ENCODE measurements around the gene EI24. TPM values are rescaled to one million over a fixed set of nuclear protein-coding genes. Genes with fewer than 3 reads are reported as not detected.

EI24 gene
- total and polyA plus RNA-seq, 2 donors (not counting 1 experiment from before 2014, with no cell fraction given), result 12.9 to 21.9 TPM

GRCh38 chr11:125559888-125560287 lies 9.4 kb upstream of the EI24 start:
- Mint-ChIP-seq H3K27ac (no peak overlapping the region), H3K27me3 (no peaks in the 10 kb centered on the region), H3K4me3 (no peak overlapping the region), H3K9me3 (ENCODE audit: insufficient read depth) (peaks cover 5% of the 10 kb centered on the region), H3K4me1 (no peaks in the 10 kb centered on the region)
- H3K79me2 ChIP-seq (ENCODE audit: control insufficient read depth, insufficient read depth, low read length), result no peaks in the 10 kb centered on the region
- H3K4me1 ChIP-seq (ENCODE audit: control insufficient read depth in 2 of 2, insufficient read depth in 2 of 2, low read length in 2 of 2), result no peaks in the 10 kb centered on the region
- ATAC-seq (ENCODE audit: low read depth) (no peak), DNase-seq (no peak)
- ChIA-PET CTCF (no interaction called here), POLR2A (no interaction called here)
- H3K27me3 ChIP-seq (replicated peaks in 1 of 4; ENCODE audit: control extremely low read depth in 1 of 4, control insufficient read depth in 3 of 4, insufficient read depth in 4 of 4, low read length in 3 of 4), result no peaks in the 10 kb centered on the region
- H3K4me3 ChIP-seq (ENCODE audit: control extremely low read depth in 1 of 5, extremely low read depth in 1 of 5, insufficient read depth in 1 of 5, low read depth in 2 of 5, low read length in 4 of 5), result no peak overlapping the region
- H2AFZ ChIP-seq (ENCODE audit: insufficient read depth, low read depth, low read length, poor library complexity, severe bottlenecking), result no peak overlapping the region
- H3K36me3 ChIP-seq (replicated peaks in 1 of 2; ENCODE audit: control extremely low read depth in 1 of 2, control insufficient read depth in 1 of 2, extremely low read depth in 1 of 2, insufficient read depth in 2 of 2, low read length in 1 of 2), result no peaks in the 10 kb centered on the region
- peaks cover 2 to 6% (median 2%) of the 10 kb centered on the region in 3 donors for H3K9me3 ChIP-seq (ENCODE audit: control extremely low read depth in 1 of 3, control insufficient read depth in 2 of 3, insufficient read depth in 1 of 3, low read length in 2 of 3)
- H3K27ac ChIP-seq (ENCODE audit: low read length in 2 of 2), result no peak overlapping the region
- WGBS (ENCODE audit: insufficient coverage), result no CpG with 5 or more reads among the region's 3 CpGs
- intact Hi-C loops (cut with micrococcal nuclease), result loop anchor here (10.0 kb wide), 1 partner anchor 485 kb away; no protein-coding TSS in a partner anchor
- no peak overlapping the region for H3K9ac ChIP-seq (ENCODE audit: low read length)
- H3K4me2 ChIP-seq (replicated peaks; ENCODE audit: low read depth, low read length, poor library complexity, severe bottlenecking), result no peak overlapping the region
- H4K20me1 ChIP-seq (ENCODE audit: control insufficient read depth, insufficient read depth, low read length, poor library complexity, severe bottlenecking), result no peaks in the 10 kb centered on the region
- TF ChIP-seq EZH2 (IDR thresholded peaks at IDR 0.05; ENCODE audit: borderline replicate concordance, insufficient read depth, low read depth, low read length, poor library complexity, severe bottlenecking) (no peak), CTCF (IDR thresholded peaks at IDR 0.05) (no peak)

- TF ChIP-seq EZH2 (IDR thresholded peaks at IDR 0.05; ENCODE audit: borderline replicate concordance, insufficient read depth, low read depth, low read length, poor library complexity, severe bottlenecking), result no peak
- no peak for TF ChIP-seq CTCF (IDR thresholded peaks at IDR 0.05)
- Histone ChIP-seq H3K9me3 (ENCODE audit: control extremely low read depth in 1 of 3, control insufficient read depth in 2 of 3, insufficient read depth in 1 of 3, low read length in 2 of 3) (peaks cover 0 to 5% (median 0%) of the 10 kb centered on the region in 3 donors), H3K4me2 (replicated peaks; ENCODE audit: low read depth, low read length, poor library complexity, severe bottlenecking) (no peak overlapping the region), H4K20me1 (ENCODE audit: control insufficient read depth, insufficient read depth, low read length, poor library complexity, severe bottlenecking) (no peaks in the 10 kb centered on the region), H3K4me3 (ENCODE audit: control extremely low read depth in 1 of 5, extremely low read depth in 1 of 5, insufficient read depth in 1 of 5, low read depth in 2 of 5, low read length in 4 of 5) (no peak overlapping the region), H3K4me1 (ENCODE audit: control insufficient read depth in 2 of 2, insufficient read depth in 2 of 2, low read length in 2 of 2) (no peaks in the 10 kb centered on the region), H3K79me2 (ENCODE audit: control insufficient read depth, insufficient read depth, low read length) (no peaks in the 10 kb centered on the region), H2AFZ (ENCODE audit: insufficient read depth, low read depth, low read length, poor library complexity, severe bottlenecking) (no peak overlapping the region), H3K36me3 (replicated peaks in 1 of 2; ENCODE audit: control extremely low read depth in 1 of 2, control insufficient read depth in 1 of 2, extremely low read depth in 1 of 2, insufficient read depth in 2 of 2, low read length in 1 of 2) (no peaks in the 10 kb centered on the region), H3K27ac (ENCODE audit: low read length in 2 of 2) (no peak overlapping the region), H3K27me3 (replicated peaks in 1 of 4; ENCODE audit: control extremely low read depth in 1 of 4, control insufficient read depth in 3 of 4, insufficient read depth in 4 of 4, low read length in 3 of 4) (no peaks in the 10 kb centered on the region), H3K9ac (ENCODE audit: low read length) (no peak overlapping the region)
- Mint-ChIP-seq H3K4me1 (no peaks in the 10 kb centered on the region), H3K4me3 (no peak overlapping the region), H3K9me3 (ENCODE audit: insufficient read depth) (no peaks in the 10 kb centered on the region), H3K27me3 (no peaks in the 10 kb centered on the region), H3K27ac (no peak overlapping the region)
- no peak for DNase-seq
- no peak for ATAC-seq (ENCODE audit: low read depth)
- no CpG with 5 or more reads among the region's 1 CpG for WGBS (ENCODE audit: insufficient coverage)
- ChIA-PET CTCF (interaction anchor here (1.9 kb wide), 1 partner anchor 63 kb away, joined by 5 read pairs; the partner anchor contains the start of gene CHEK1), POLR2A (no interaction called here)
- intact Hi-C loops (cut with micrococcal nuclease), result loop anchor here (10.0 kb wide), 1 partner anchor 487 kb away; no protein-coding TSS in a partner anchor
Observed at GRCh38 chr11:125561924-125562323, 7.4 kb upstream of the EI24 start.
